GM18861 (cell line): ENCODE data around the gene KIF9.

ENCODE experiments used
- ATAC-seq: cut with Tn5 transposase; IDR thresholded peaks from one replicate; pipeline ENCODE4 v1.9.1; 2021; ENCODE audit not compliant: unreplicated experiment

The KIF9 gene

DNA sequence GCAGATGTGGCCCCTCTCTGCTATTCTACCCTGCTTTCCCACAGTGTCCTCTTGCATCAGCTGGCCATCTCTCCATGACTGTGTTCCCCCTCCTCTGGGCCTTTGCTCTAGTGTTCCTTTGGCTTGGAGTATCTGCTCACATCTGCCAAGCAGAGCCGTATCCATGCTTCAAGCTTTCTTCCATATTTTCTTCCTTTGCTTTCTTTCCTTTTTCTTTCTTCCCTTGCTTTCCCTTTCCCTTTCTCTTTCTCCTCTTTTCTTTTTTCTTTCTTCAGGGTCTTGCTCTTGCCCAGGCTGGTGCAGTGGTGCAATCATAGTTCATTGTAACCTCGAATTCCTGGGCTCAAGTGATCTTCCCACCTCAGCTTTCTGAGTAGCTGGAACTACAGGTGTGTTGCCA is 12.7 kb upstream of the KIF9 start:
- no peak for ATAC-seq

DNA sequence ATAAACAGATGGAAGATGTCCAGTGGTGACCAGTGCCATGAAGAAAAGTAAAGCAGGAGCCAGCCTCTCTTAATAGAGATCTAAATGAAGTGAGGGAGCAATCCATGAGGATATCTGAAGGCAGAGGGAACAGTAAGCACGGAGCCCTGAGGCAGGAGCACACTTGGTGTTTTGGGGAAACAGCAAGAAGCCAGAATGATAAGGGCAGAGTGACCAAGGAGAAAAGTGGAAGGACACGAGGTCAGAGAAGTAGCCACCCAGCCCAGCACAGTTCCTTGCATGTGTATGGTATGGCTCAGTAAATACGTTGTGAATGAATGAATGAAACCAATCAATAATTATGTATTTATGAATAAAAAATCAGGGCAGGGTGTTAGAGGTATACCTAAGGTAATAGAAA is 11.8 kb upstream of the KIF9 start:
- ATAC-seq, result no peak

DNA sequence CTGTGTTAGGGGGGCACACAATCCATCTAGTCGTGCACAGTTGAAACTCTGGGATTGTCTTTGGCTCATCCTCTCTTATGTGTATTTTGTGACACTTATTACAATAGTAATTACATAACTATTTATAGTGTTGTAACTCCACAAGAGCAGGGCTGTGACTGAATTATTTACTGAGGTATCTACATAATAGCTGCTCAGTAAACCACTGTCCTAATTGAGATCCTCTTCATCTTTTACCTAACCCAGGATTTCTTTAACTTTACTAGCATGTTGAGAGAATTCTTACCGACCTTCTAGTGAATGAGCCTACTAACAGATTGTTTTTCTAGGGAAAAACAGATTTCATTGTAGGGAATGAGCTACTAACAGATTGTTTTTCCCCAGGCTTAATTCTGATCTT is 11.2 kb upstream of the KIF9 start:
- no peak for ATAC-seq

DNA sequence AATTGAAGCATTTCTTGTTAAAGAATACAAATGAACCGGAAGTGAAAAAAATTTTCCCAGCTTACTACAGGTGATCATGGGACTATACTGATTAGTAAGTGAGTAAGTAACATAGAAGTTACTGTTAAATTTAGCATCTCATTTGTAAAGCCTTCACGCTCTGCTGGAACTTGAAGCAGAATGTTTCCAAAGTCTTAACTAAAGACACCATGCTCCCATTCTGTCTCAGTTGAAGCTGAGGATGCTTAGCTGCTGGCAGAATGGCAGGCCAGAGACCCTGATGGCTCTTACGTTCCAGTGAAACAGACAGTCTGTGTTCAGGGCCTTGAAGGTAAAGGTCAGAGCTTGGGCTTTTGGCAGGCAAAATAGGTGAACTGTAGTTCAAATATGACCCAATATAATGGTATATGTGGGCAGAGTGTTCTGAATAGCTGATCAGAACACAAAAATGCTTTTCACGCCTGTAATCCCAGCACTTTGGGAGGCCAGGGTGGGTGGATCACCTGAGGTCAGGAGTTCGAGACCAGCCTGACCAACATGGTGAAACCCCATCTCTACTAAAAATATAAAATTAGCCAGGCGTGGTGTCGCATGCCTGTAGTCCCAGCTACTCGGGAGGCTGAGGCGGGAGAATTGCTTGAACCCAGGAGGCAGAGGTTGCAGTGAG is 9.3 kb upstream of the KIF9 start:
- peak; percentile 56 for ATAC-seq

DNA sequence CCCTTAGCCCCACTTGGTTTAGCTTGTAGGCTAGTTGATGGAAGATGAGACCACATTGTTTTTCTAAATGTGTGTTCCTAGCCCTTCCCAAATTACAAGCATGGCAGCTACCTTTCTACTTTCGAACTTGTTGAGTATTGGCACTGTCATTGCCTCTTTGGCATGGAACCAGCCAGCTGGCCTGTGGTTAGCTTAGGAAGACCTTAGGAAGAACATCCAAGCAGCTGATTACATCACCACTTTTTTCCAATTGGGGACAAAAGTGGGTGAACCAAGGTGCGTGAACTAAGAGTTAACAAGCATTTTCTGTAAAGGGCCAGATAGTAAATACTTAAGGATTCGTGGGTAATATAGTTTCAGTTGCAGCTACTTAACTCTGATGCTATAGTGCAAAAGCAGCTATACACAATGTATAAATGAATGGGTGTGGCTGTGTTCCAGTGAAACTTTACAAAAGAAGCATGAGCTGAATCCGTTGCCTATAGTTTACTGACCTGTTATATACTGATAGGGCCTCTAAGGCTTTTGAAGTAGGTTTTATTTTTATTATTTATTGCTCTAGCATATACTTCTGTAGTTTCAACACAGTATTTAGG is 8.7 kb upstream of the KIF9 start:
- no peak for ATAC-seq

DNA sequence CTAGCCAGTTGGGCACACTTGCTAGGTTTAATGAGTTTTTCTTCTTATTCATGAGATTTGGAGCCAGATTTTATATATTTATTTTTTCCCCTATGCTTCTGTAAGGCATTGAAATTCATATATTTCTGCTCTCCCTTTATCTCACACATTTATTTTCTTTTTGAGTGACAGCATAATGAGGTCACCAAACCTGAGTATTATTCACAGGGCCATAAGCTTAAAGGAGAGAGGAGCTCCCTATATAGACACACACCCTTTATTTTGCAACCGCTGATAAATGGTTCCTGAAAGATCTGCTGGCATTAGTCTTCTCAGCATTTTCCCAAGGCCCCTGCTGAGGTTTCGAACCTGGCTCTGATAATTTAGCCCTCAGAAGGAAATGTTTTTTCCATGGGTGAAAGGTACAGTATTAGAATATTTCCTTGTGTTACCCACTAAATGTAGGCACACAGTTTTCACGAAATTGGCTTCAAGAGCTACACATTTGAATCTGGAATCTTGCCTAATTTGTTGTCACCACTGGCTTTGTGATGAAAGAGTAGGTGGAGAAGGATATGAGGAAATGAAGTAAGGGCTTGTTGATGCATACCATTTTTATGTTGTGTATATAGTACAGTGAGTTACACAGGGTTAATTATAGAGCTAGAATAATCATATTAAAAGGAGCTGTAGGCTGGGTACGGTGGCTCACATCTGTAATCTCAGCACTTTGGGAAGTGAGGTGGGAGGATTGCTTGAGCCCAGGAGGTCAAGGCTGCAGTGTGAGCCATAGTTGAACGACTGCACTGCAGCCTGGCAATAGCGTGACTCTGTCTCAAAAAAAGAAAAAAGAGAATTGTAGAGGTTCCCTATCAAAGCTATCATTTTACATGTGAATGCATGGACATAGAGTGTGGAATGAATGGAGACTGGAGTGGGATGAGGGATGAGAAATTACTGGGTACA is 6.6 kb upstream of the KIF9 start:
- no peak for ATAC-seq

DNA sequence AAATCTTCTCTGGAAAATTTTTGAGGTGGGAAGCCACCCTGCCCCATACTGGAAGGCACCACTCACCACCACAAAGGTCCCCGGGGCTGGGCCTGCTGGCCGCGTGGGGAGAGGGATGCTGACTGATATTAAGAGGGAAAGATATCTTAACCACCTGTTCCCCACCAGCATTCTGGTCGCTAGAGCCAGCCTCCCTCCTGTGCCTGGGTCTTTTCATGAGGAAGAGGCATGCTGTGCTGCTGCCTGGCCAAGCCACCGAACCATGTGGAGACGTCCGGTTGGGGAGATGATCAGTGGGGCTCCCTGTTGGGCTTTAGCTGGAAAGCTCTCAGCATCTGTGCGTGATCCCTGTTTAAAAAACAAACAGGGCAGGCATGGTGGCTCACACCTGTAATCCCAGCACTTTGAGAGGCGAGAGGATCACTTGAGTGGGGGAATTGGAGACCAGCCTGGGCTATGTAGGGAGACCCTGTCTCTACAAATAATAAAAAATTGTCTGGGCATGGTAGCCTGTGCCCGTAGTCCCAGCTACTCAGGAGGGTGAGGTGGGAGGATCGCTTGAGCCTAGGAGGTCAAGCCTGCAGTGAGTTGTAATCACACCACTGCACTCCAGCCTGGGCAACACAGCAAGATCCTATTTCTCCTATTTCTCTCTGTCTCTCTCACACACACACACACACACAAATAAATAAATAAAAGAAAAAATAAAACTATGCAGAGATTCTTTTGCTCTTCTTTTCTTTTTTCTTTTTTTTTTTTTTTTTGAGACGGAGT is 1.2 kb upstream of the KIF9 start:
- ATAC-seq, result no peak

DNA sequence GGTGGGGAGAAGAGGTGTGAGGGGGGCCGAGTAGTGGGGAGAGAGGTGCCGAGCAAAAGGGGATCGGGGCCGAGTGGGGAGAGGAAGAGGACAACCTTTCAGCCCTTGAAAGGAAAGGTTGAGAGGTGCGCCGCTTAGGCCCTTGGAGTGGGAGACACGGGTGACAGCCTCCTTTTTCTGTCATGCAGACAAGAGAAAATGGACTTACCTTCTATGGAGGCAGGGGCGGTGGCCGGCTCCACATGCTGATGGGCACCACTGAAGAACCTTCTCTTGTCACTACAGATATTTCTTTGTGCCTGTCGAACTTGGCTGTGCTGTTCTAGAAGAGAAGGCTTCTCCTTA is 566 bp upstream of the KIF9 start:
- ATAC-seq, result no peak

DNA sequence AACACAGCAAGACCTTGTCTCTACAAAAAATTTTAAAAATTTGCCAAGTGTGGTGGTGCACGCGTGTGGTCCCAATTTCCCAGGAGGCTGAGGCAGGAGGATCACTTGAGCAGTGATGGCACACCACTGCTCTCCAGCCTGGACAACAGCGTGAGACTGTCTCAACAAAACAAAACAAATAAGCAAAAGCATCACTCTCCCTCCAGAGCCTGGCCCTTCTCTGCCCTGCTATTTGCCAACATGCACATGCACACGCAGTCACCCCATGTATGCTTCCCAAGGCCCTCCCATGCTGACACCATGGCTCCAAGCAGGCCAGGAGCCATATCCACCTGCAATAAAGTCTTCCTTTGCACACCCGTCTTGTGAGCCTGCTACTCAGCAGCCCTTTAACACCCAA is 2.1 kb downstream of the KIF9 start:
- no peak for ATAC-seq

DNA sequence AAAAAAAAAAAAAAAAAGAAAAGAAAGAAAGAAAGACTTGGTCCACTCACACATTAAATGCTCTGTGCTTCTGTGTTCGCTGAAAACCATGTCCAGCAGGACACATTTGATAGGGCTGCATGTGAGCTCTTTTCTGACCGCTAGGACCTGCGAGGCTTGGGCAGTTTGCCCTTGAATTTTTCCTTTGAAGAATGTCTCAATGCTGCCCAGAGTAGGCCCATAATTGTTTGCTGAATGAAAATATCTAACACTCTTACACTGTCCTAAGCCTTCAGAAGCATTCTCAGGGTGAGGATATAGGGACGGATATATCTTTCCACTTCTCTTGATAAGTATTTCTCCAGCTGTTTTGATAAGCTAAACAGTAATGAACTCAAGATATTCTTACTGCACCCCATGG is 6.0 kb downstream of the KIF9 start:
- no peak for ATAC-seq

DNA sequence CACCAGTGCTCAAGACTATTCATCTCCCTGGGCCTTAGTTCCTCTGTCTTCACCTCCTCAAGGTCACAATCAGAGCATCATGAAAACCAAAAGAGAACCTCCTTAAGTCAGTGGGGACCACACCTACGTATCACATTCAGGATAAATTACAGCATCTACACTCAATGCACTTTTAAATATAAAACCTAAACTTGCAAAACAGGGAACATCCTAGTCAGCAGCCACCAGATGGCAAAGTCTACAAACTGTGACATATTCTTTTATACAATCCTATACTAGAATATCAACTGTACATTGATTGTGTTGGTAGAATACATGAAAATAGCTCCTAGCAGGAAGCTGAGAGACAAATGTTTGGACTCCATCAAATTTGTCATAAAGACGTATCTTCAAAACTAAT is 7.9 kb downstream of the KIF9 start:
- no peak for ATAC-seq

DNA sequence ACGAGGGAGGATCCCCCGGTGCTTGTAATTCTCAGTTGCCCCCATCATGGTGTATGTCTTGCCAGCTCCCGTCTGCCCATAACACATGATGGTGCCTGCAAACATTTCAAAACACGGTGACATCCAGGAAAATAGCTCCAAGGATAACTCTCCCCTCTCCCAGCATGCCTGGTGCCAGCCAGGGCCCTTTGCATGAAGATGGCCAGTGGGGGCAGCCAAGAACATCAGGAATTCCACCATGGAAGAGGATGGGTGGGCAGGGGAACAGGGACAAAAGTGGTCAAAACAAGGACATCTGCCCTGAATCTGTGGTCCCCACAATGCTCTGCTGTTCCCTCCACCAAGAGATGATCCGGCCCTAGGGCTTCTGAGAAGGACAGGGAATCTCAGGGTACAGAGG is 9.0 kb downstream of the KIF9 start:
- no peak for ATAC-seq

DNA sequence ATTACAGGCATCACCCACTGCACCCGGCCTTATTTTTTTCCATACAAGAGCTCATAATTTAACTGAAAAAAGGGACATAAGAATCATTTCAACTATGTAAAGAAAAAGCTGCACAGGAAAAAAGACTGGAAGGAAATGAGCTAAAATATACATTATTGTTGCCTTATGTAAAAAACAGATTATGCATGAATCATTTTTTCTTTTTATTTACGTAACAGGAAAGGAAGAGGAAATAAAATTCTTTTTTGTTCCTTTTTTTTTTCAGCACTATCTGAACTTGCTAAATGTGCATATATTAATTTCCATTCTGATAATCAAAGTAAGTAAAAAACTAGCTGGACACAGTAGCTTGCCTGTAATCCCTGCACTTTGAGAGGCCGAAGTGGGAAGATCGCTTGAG is 12.1 kb downstream of the KIF9 start:
- no peak for ATAC-seq

DNA sequence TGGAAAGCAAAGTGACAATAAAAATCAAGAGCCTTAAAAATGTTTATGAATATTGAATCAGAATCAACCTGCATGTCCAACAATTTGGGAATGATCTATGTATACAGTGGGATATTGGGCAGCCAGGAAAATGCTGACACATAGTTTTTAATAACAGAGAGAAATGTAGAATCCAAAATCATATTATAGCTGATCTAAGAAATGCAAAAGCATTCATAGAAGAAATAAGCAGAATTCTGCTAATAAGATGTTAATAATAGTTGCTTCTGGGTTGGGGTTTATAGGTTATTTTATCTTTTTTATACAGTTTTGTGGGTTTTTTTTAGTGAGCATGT is 15.1 kb downstream of the KIF9 start:
- ATAC-seq, result no peak

DNA sequence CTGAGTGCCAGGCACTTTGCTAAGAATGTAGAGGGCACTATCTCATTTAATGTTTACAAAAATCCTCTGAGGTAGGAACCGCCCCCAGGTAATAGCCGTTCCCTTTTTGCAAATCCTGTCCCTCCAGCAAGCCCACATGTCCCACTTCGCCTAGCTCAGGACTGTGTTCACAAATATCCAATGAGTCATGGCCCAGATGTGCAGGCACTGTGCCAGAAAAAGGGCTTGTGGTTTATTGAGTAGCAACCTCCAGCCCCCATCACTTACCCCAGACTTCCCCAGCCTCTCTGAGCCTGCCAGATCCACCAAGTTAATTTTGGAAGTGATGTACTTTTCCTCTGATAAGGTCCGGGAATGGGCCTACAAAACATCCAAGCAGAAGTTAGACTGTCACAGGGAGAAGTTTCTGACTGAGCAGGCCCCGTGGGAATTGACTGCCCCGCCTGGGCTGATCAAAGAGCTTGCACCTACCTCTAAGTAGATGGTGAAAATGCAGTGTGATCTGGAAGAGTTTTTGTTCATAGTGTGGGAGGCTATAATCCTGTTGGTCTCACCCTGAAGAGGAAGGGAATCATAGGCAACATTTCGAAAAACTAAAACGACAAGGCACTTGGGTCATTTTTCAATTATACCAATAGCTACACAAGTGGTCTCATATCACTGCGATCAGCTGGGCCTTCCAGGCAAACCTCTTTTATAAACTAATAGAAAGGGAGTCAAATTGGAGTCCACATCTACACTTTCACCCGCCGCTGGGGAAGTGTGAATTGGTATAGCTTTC is 15.7 kb downstream of the KIF9 start:
- ATAC-seq, result no peak

DNA sequence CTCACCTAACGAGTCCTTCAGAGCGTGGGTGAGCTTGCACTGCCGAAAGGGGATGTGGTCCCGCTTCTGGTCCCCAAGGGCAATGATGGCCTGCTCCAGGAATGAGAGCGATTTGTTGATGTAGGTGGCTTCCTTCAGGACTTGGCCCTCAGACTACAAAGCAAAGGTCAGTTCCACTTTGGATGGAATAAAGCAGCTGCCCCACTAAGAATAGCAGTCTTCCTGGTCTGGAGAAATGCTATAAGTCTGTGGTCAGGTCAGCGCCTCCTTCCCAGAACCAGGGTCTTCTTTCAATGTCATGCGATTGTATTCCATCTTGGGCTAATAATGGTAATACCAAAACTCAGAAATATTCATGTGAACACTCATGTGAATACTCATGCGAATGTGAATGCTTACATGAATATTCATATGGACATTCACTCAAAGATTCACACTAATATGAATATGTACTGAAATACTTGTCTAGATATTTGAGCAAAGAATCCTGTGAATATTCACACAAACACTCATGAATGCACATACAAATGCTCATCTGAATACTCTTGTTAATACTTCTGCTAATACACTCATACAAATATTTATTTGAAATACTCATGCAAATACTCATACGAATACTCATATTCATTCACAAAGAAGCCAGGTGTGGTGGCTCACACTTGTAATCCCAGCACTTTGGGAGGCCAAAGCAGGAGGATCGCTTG is 16.7 kb downstream of the KIF9 start:
- ATAC-seq, result no peak

DNA sequence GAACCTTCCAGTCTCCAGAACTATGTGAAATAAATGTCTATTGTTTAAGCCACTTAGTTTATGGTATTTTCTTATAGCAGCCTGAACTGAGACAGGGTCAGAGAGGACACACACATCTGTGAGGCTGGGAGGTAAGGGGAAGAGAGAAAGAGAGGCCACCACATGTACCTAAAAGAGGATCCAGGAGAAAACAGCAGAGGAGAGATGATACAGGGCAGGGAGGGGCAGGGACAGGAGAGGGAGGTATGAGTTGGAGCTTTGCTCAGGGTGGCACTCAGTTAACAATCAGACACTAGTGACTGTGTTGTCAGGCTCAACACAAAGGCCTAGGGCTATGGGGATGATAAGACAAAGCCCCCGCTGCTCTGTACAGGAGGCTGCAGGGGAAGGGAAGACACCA is 17.6 kb downstream of the KIF9 start:
- ATAC-seq, result no peak

DNA sequence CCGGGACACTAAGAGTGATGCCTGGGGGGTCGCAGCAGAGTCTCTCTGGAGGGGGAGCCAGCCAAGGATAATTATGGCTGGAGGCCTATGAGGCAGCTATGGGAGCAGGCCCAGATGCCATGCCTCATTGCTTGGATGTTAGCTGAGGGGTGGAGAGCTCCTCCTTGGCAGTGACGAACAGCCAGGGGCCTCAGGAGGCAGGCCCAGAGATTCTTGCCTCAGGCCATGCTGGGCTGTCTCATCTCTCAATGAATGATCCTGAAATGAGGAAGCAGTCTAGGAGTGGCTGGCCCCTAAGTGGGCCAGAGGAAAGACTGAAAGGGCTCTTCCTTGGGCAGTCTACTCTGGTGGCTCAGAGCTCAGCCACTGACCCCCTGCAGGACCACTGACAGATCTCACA is 21.3 kb downstream of the KIF9 start:
- no peak for ATAC-seq

DNA sequence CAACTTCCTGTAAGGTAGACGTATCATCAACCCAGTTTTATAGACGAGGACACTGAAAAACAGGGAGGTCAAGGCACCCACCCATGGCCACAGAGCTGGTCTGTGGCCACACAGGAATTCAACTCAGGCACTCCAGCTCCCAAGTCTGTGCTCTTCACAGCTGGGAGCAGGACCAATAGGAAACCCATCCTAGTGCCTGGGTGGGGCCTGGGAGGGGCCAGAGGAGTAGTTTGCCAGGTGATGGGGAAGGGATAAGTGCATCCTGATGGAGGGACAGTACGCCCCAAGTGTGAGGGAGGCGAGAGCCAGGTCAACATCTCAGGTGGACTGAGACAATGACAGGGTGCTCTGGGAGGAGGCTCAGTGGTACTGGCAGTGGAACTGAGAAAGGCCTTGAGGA is 22.0 kb downstream of the KIF9 start:
- no peak for ATAC-seq

DNA sequence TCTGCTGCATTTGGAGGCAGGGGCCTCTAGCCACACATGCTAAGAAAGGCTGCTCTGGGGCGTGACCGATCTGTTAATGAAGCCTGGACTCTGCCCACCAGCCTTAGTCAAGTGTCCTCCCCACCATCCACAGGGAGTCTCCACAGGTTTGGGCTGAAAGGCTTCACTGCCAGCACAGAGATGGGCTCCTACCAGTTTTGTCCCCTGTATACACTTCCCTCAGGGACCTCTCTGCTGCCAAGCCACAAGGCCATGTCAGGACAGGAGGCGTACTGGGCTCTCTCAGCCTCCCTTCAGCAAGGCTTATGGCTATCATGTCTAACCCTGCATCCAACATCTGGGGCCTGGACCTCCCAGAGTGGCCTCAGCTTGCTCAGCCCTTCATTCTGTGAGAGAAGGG is 23.5 kb downstream of the KIF9 start:
- ATAC-seq, result no peak
